ENCODE results near the gene CYP2C9.
"Not testable (repeated sequence)": the region's sequence is repeated elsewhere in the genome, so short reads cannot be mapped to it uniquely, and the experiment has no call there.

CYP2C9 gene

DNA sequence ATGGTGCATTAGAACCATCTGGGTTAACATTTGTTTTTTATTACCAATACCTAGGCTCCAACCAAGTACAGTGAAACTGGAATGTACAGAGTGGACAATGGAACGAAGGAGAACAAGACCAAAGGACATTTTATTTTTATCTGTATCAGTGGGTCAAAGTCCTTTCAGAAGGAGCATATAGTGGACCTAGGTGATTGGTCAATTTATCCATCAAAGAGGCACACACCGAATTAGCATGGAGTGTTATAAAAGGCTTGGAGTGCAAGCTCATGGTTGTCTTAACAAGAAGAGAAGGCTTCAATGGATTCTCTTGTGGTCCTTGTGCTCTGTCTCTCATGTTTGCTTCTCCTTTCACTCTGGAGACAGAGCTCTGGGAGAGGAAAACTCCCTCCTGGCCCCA, at the start of gene CYP2C9:
Gene CYP2C9, plus strand, starts transcription at position 276 of the 400 bp plus-strand sequence. Its CDS starts 25 bp downstream, at position 301.
- TF ChIP-seq MYC (IDR thresholded peaks at IDR 0.05; ENCODE audit: low read depth, low read length), result no peak
- TF ChIP-seq, protein P1, sequence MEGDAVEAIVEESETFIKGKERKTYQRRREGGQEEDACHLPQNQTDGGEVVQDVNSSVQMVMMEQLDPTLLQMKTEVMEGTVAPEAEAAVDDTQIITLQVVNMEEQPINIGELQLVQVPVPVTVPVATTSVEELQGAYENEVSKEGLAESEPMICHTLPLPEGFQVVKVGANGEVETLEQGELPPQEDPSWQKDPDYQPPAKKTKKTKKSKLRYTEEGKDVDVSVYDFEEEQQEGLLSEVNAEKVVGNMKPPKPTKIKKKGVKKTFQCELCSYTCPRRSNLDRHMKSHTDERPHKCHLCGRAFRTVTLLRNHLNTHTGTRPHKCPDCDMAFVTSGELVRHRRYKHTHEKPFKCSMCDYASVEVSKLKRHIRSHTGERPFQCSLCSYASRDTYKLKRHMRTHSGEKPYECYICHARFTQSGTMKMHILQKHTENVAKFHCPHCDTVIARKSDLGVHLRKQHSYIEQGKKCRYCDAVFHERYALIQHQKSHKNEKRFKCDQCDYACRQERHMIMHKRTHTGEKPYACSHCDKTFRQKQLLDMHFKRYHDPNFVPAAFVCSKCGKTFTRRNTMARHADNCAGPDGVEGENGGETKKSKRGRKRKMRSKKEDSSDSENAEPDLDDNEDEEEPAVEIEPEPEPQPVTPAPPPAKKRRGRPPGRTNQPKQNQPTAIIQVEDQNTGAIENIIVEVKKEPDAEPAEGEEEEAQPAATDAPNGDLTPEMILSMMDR (IDR thresholded peaks at IDR 0.05; ENCODE audit: low read depth, low read length), result no peak
- TF ChIP-seq, protein P2, sequence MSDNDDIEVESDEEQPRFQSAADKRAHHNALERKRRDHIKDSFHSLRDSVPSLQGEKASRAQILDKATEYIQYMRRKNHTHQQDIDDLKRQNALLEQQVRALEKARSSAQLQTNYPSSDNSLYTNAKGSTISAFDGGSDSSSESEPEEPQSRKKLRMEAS (IDR thresholded peaks at IDR 0.05; ENCODE audit: low read depth, low read length), result no peak
- no peak for TF ChIP-seq POLR2A (IDR thresholded peaks at IDR 0.05; ENCODE audit: extremely low read depth, insufficient read length)
- no peak for DNase-seq (ENCODE audit: low read depth)
- H3K4me3 ChIP-seq (ENCODE audit: low read depth, low read length), result no peak within 1 kb of the TSS

DNA sequence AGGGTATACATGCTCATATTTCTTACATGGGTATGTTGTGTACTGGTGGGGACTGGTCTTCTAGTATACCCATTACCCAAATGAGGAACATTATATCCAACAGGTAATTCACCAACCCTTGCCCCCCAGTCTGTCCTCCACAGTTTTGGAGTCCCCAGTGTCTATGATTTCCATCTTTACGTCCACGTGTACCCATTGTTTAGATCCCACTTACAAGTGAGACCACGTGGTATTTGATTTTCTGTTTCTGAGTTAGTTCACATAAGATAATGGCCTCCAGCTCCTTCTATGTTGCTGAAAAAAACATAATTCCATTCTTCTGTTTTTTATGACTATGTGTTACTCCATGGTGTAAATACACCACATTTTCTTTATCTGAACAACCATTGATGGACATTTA, 49.3 kb upstream of the CYP2C9 start:
- TF ChIP-seq MYC (IDR thresholded peaks at IDR 0.05; ENCODE audit: low read depth, low read length), result no peak
- no peak for TF ChIP-seq POLR2A (IDR thresholded peaks at IDR 0.05; ENCODE audit: extremely low read depth, insufficient read length)
- TF ChIP-seq, protein P1 (IDR thresholded peaks at IDR 0.05; ENCODE audit: low read depth, low read length), result no peak
- TF ChIP-seq, protein P2 (IDR thresholded peaks at IDR 0.05; ENCODE audit: low read depth, low read length), result no peak
- no peak for DNase-seq (ENCODE audit: low read depth)
- no peak overlapping the region for H3K4me3 ChIP-seq (ENCODE audit: low read depth, low read length)

DNA sequence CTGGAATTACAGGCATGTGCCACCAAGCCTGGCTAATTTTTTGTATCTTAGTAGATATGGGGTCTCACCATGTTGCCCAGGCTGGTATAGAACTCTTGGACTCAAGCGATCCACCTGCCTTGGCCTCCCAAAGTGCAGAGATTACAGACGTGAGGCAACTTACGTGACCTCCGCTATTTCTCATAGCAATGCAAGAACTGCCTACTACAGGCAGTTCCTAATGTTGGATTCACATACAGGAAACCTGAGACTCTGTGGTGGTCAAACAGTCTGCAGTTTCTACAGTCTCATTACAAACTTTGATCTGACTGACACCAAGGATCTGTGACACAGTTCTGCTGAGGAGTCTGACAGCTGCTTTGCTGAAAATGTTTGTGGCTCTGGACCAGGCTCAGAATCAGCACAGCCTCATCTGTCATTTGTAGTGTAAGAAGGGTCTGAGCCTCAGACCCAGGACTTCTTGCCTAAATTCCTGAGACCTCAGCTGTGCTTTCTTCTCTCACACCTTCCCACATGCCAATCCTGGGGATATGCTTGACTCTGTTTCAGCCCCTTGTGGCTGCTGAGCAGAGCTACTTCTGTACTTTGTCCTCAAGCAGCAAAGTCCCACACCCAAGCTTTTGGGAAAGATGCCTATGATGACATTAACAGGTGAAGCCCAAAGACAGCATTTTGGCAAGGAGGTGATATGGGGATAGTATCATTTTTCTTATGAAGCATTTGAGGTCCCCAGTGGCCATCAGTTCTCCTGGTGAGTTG, 48.0 kb upstream of the CYP2C9 start:
- no peak for DNase-seq (ENCODE audit: low read depth)
- no peak overlapping the region for H3K4me3 ChIP-seq (ENCODE audit: low read depth, low read length)
- TF ChIP-seq MYC (IDR thresholded peaks at IDR 0.05; ENCODE audit: low read depth, low read length), result no peak
- TF ChIP-seq, protein P2 (IDR thresholded peaks at IDR 0.05; ENCODE audit: low read depth, low read length), result no peak
- TF ChIP-seq, protein P1 (IDR thresholded peaks at IDR 0.05; ENCODE audit: low read depth, low read length), result no peak
- no peak for TF ChIP-seq POLR2A (IDR thresholded peaks at IDR 0.05; ENCODE audit: extremely low read depth, insufficient read length)

DNA sequence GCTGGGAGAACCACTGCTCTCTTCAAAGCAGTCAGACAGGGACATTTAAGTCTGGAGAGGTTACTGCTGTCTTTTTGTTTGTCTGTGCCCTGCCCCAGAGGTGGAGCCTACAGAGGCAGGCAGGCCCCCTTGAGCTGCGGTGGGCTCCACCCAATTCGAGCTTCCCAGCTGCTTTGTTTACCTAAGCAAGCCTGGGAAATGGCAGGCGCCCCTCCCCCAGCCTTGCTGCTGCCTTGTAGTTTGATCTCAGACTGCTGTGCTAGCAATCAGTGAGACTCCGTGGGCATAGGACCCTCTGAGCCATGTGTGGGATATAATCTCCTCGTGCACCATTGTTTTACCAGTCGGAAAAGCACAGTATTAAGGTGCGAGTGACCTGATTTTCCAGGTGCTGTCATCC, 40.0 kb upstream of the CYP2C9 start:
- DNase-seq (ENCODE audit: low read depth); H3K4me3 ChIP-seq (ENCODE audit: low read depth, low read length): not testable (repeated sequence)

DNA sequence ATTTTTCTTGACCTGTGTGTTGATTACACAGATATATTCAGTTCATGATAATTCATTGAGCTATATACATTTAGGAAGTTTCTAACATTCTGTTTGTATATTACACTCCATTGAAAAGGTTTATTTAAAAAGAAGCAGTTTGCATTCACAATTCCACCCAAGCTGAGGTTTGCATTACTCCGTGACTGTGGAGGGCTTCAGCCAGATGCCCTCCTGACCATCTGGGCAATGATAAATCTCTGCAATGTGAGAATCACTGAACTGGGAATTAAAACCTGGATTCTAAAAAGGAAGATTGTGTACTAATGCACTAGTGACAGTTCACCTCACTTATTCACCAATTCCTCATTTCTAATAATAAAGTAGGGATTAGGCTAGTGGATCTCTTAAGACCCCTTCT, 36.4 kb upstream of the CYP2C9 start:
- no peak for TF ChIP-seq POLR2A (IDR thresholded peaks at IDR 0.05; ENCODE audit: extremely low read depth, insufficient read length)
- TF ChIP-seq MYC (IDR thresholded peaks at IDR 0.05; ENCODE audit: low read depth, low read length), result no peak
- TF ChIP-seq, protein P2 (IDR thresholded peaks at IDR 0.05; ENCODE audit: low read depth, low read length), result no peak
- TF ChIP-seq, protein P1 (IDR thresholded peaks at IDR 0.05; ENCODE audit: low read depth, low read length), result no peak
- H3K4me3 ChIP-seq (ENCODE audit: low read depth, low read length), result no peak overlapping the region
- no peak for DNase-seq (ENCODE audit: low read depth)

DNA sequence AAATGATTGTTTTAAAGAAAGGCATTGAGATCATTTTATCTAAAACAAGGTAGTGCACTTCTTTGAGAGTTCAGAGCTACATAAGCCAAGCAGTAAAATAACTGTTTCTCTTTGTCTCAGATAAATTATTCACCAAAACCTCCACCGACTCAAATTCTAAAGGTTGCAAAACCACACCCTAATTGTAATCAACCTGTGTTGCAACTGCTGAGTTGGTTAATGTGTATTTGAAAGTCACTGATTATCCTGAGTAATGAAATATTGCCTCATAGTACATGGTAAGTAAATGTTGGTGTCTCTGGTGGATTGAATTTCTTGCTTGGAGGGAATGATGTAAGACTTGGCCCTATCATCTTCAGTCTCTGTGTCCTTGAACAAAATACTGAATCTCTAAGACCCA, 35.9 kb upstream of the CYP2C9 start:
- TF ChIP-seq MYC (IDR thresholded peaks at IDR 0.05; ENCODE audit: low read depth, low read length) (no peak), POLR2A (IDR thresholded peaks at IDR 0.05; ENCODE audit: extremely low read depth, insufficient read length) (no peak)
- TF ChIP-seq, protein P2 (IDR thresholded peaks at IDR 0.05; ENCODE audit: low read depth, low read length), result no peak
- TF ChIP-seq, protein P1 (IDR thresholded peaks at IDR 0.05; ENCODE audit: low read depth, low read length), result no peak
- no peak overlapping the region for H3K4me3 ChIP-seq (ENCODE audit: low read depth, low read length)
- peak; percentile 42 for DNase-seq (ENCODE audit: low read depth)

DNA sequence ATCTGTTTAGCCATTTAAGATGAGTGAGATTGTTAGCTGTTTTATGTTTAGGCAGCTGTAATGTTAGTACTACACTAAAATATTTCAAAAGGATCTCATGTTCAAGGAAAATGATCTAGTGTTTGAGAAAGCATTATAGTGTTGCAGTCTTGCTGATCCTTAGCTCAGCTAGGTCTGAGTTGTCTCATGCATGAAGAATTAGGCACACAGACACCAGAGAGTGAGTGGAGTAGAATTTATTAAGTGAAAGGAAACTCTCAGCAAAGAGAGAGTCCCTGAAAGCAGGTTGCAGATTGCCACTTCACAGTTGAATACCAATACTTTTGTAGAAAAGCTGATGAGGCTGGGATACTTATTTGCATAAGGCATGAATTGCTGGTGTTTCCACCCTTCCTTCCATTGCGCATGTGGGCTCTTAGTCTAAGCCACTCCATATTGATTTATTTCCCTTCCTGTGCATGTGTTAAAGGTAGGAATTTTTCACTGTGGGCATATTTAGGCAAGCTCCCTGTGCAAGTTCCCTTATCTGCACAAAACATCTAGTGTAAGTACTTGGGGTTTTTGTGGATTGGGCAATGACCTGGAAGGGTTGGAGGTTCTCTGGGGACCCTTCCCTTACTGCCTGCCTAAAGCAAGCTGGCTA, 33.8 kb upstream of the CYP2C9 start:
- not testable (repeated sequence) for DNase-seq (ENCODE audit: low read depth); H3K4me3 ChIP-seq (ENCODE audit: low read depth, low read length)

Data from NB4 (cell line).